H4 (cell line): ENCODE results near the gene EML2. TPM values are rescaled to one million over a fixed set of nuclear protein-coding genes. Genes with fewer than 3 reads are reported as not detected.

Experiments used
- total RNA-seq: library from RNA; depleted of rRNA; stranded (reverse); fragments of >200 nt; shearing (Covaris generic); gene quantifications from 2 replicates; pipeline ENCODE4 v1.2.3, GENCODE V29; 2014; rRNA removed

The EML2 gene
- total RNA-seq, 1 experiment from 2014 or later: 5.1 TPM

Other genes starting within 250 kb of the EML2 start
- gene PPP1R13L, start 234.3 kb downstream of the EML2 start, total RNA-seq: 0.14 and 1.1 TPM in 2 replicates
- 6.8 and 9.0 TPM in 2 replicates for gene POLR1G, start 232.8 kb downstream of the EML2 start, total RNA-seq
- 49.3 and 84.0 TPM in 2 replicates for gene ERCC1, start 215.5 kb downstream of the EML2 start, total RNA-seq
- 1.2 TPM in 1 of 2 replicates, not detected in the other for gene FOSB, start 171.4 kb downstream of the EML2 start, total RNA-seq
- 3.5 and 6.1 TPM in 2 replicates for gene RTN2, start 142.3 kb downstream of the EML2 start, total RNA-seq
- gene PPM1N, start 141.0 kb downstream of the EML2 start, total RNA-seq: 0.21 and 1.1 TPM in 2 replicates
- 29.1 and 43.5 TPM in 2 replicates for gene VASP, start 131.9 kb downstream of the EML2 start, total RNA-seq
- gene OPA3, start 54.6 kb downstream of the EML2 start, total RNA-seq: 4.8 and 5.3 TPM in 2 replicates
- not detected in 2 replicates for gene GPR4, start 37.2 kb downstream of the EML2 start, total RNA-seq
- not detected in 2 replicates for gene GIPR, start 28.8 kb upstream of the EML2 start, total RNA-seq
- gene SNRPD2, start 52.6 kb upstream of the EML2 start, total RNA-seq: 318 and 326 TPM in 2 replicates
- gene QPCTL, start 53.3 kb upstream of the EML2 start, total RNA-seq: 5.4 and 5.9 TPM in 2 replicates
- gene FBXO46, start 91.5 kb upstream of the EML2 start, total RNA-seq: 2.3 and 2.8 TPM in 2 replicates
- gene MEIOSIN, start 94.0 kb upstream of the EML2 start, total RNA-seq: not detected in 2 replicates
- gene SIX5, start 129.9 kb upstream of the EML2 start, total RNA-seq: 2.9 and 3.2 TPM in 2 replicates
- gene DMPK, start 143.1 kb upstream of the EML2 start, total RNA-seq: 1.6 and 2.2 TPM in 2 replicates
- 5.9 and 7.8 TPM in 2 replicates for gene DMWD, start 153.4 kb upstream of the EML2 start, total RNA-seq
- gene RSPH6A, start 175.9 kb upstream of the EML2 start, total RNA-seq: not detected in 2 replicates
- 13.2 and 17.7 TPM in 2 replicates for gene SYMPK, start 223.8 kb upstream of the EML2 start, total RNA-seq
- 0.31 TPM in 1 of 2 replicates, not detected in the other for gene FOXA3, start 224.9 kb upstream of the EML2 start, total RNA-seq
- 8.7 and 13.0 TPM in 2 replicates for gene IRF2BP1, start 246.7 kb upstream of the EML2 start, total RNA-seq